ENCODE measurements around the gene METAP2. TPM values are rescaled to one million over a fixed set of nuclear protein-coding genes. Genes with fewer than 3 reads are reported as not detected.
A peak's percentile ranks its signal among the peaks of the same experiment; 100 is the strongest.

METAP2 gene
- total RNA-seq, 1 donor from 2014 or later: 90.6 TPM

GRCh38 chr12:95543305-95543704 is 69.4 kb downstream of the METAP2 start:
- Mint-ChIP-seq H3K4me1 (ENCODE audit: low read depth) (peaks cover 22% of the 10 kb centered on the region), H3K36me3 (ENCODE audit: insufficient read depth) (no peaks in the 10 kb centered on the region), H3K27ac (no peak overlapping the region), H3K27me3 (peaks cover 24% of the 10 kb centered on the region), H3K9me3 (ENCODE audit: low read depth) (no peaks in the 10 kb centered on the region), H3K4me3 (ENCODE audit: low read depth) (no peak overlapping the region)
- no peak for DNase-seq (ENCODE audit: low spot score, unreplicated experiment)
- no peak for TF ChIP-seq CTCF (IDR thresholded peaks at IDR 0.05; ENCODE audit: unreplicated experiment)

- peaks cover 31% of the 10 kb centered on the region for H3K27me3 Mint-ChIP-seq
- H3K9me3 Mint-ChIP-seq (ENCODE audit: low read depth): peaks cover 6% of the 10 kb centered on the region
- no peak overlapping the region for H3K27ac Mint-ChIP-seq
- H3K4me1 Mint-ChIP-seq (ENCODE audit: low read depth): peaks cover 22% of the 10 kb centered on the region
- DNase-seq (ENCODE audit: low spot score, unreplicated experiment): no peak
- no peak overlapping the region for H3K4me3 Mint-ChIP-seq (ENCODE audit: low read depth)
- TF ChIP-seq CTCF (IDR thresholded peaks at IDR 0.05; ENCODE audit: unreplicated experiment): no peak
- peaks cover 1% of the 10 kb centered on the region for H3K36me3 Mint-ChIP-seq (ENCODE audit: insufficient read depth)
These were observed 70.8 kb downstream of the METAP2 start for GRCh38 chr12:95544756-95545155.

- no peak overlapping the region for H3K27ac Mint-ChIP-seq
- no peak for TF ChIP-seq CTCF (IDR thresholded peaks at IDR 0.05; ENCODE audit: unreplicated experiment)
- H3K36me3 Mint-ChIP-seq (ENCODE audit: insufficient read depth): peaks cover 1% of the 10 kb centered on the region
- no peak overlapping the region for H3K4me3 Mint-ChIP-seq (ENCODE audit: low read depth)
- H3K27me3 Mint-ChIP-seq: peaks cover 31% of the 10 kb centered on the region
- DNase-seq (ENCODE audit: low spot score, unreplicated experiment): no peak
- H3K4me1 Mint-ChIP-seq (ENCODE audit: low read depth): peaks cover 22% of the 10 kb centered on the region
- peaks cover 6% of the 10 kb centered on the region for H3K9me3 Mint-ChIP-seq (ENCODE audit: low read depth)
These were observed 71.4 kb downstream of the METAP2 start for GRCh38 chr12:95545303-95545702.

- Mint-ChIP-seq H3K9me3 (ENCODE audit: low read depth) (peaks cover 6% of the 10 kb centered on the region), H3K4me3 (ENCODE audit: low read depth) (no peak overlapping the region), H3K27me3 (peaks cover 35% of the 10 kb centered on the region), H3K27ac (no peak overlapping the region), H3K36me3 (ENCODE audit: insufficient read depth) (peaks cover 1% of the 10 kb centered on the region), H3K4me1 (ENCODE audit: low read depth) (peaks cover 22% of the 10 kb centered on the region)
- TF ChIP-seq CTCF (IDR thresholded peaks at IDR 0.05; ENCODE audit: unreplicated experiment): no peak
- DNase-seq (ENCODE audit: low spot score, unreplicated experiment): no peak
These were observed 72.0 kb downstream of the METAP2 start for GRCh38 chr12:95545731-95546490.

- no peak overlapping the region for H3K4me3 Mint-ChIP-seq (ENCODE audit: low read depth)
- no peak for DNase-seq (ENCODE audit: low spot score, unreplicated experiment)
- H3K27me3 Mint-ChIP-seq: peaks cover 38% of the 10 kb centered on the region
- H3K4me1 Mint-ChIP-seq (ENCODE audit: low read depth): peaks cover 28% of the 10 kb centered on the region
- H3K27ac Mint-ChIP-seq: peak overlapping the region; percentile 25
- TF ChIP-seq CTCF (IDR thresholded peaks at IDR 0.05; ENCODE audit: unreplicated experiment): no peak
- H3K36me3 Mint-ChIP-seq (ENCODE audit: insufficient read depth): peaks cover 1% of the 10 kb centered on the region
- peaks cover 6% of the 10 kb centered on the region for H3K9me3 Mint-ChIP-seq (ENCODE audit: low read depth)
These were observed 72.5 kb downstream of the METAP2 start for GRCh38 chr12:95546491-95546813.

Data from progenitor cell of endocrine pancreas (in vitro differentiated cells).